D721Med (cell line): Measurements from ENCODE around the gene C2orf81.

ENCODE experiments used
- DNase-seq: peaks from one replicate; pipeline ENCODE4 v3.0.0; 2011; ENCODE audit warnings: low spot score; ENCODE audit not compliant: insufficient read length
- FAIRE-seq: peaks from 2 replicates; lab custom pipeline; 2011; peaks lifted over from hg19 to GRCh38; lab: Jason Lieb, UNC
- TF ChIP-seq, protein P1 (sequence below): IDR thresholded peaks from 2 replicates; pipeline ENCODE4 v1.5.1; 2012; ENCODE audit warnings: mild to moderate bottlenecking, control low read depth; ENCODE audit not compliant: insufficient read depth; ENCODE audit errors: missing control alignments

Gene C2orf81

DNA sequence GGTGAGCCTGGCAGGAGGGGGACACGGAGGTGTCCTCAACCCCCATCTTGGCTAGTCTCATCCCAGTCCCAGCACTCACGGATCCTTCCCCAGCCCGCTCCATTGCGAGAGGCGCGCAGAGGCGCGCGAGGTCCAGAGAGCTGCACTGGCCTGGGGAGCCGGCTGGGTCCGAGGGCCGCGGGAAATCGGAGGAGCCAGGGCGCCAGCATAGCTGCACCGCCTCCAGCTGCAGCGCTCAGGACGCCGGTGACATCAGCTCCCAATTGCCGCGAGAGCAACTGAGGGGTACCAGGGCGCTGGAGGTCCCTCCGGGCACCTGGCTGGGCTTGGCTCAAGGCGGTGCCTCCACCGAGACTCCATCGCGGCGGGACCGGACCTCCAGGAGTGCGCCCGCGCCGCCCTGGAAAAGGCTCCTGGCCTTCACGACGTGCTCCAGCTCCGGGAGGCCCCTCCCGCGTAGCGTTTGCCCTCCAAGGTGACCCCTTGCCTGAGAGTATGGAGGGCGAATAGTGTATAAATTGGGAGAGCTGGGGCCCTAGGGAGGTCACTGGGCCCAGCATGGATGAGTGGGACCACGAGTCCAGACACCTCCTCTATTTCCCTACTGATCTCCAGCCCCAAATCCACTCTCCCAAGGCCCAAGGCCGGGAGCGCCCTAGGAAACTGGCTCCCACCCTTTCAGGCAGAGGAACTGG, 14.8 kb upstream of the C2orf81 start:
- TF ChIP-seq, protein P1, sequence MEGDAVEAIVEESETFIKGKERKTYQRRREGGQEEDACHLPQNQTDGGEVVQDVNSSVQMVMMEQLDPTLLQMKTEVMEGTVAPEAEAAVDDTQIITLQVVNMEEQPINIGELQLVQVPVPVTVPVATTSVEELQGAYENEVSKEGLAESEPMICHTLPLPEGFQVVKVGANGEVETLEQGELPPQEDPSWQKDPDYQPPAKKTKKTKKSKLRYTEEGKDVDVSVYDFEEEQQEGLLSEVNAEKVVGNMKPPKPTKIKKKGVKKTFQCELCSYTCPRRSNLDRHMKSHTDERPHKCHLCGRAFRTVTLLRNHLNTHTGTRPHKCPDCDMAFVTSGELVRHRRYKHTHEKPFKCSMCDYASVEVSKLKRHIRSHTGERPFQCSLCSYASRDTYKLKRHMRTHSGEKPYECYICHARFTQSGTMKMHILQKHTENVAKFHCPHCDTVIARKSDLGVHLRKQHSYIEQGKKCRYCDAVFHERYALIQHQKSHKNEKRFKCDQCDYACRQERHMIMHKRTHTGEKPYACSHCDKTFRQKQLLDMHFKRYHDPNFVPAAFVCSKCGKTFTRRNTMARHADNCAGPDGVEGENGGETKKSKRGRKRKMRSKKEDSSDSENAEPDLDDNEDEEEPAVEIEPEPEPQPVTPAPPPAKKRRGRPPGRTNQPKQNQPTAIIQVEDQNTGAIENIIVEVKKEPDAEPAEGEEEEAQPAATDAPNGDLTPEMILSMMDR, result no peak
- DNase-seq (no peak), FAIRE-seq (no peak)

- TF ChIP-seq, protein P1, result no peak
- FAIRE-seq (no peak), DNase-seq (no peak)
Measured at GRCh38 chr2:74430502-74430901, 9.1 kb upstream of the C2orf81 start.

- FAIRE-seq (no peak), DNase-seq (no peak)
- TF ChIP-seq, protein P1, result no peak
Measured at GRCh38 chr2:74429487-74430451, 8.3 kb upstream of the C2orf81 start.

DNA sequence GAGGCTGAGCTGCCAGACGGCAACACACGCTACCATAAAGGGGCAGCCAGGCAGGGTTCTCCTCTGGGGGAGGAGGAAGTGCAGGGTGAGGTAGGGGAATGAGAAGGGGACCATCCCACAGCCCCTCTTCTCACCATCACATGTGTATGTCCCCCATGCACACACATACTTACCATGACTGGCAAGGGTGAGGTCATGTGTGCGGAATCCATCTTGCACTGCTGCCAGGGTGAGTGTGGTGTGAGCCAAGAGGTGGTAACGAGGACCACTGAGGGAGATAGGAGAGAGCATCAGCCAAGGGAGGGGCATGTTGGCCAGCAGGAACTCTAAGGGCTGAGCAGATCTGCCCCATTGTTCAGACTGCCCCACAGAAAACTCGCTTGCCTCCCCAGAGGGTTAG, 7.3 kb upstream of the C2orf81 start:
- TF ChIP-seq, protein P1, result no peak
- DNase-seq (no peak), FAIRE-seq (no peak)

GRCh38 chr2:74427551-74427950, 6.1 kb upstream of the C2orf81 start:
- DNase-seq (no peak), FAIRE-seq (no peak)
- TF ChIP-seq, protein P1, result no peak

- no peak for FAIRE-seq
- no peak for DNase-seq
- TF ChIP-seq, protein P1, result no peak
Measured at GRCh38 chr2:74426181-74426758, 4.9 kb upstream of the C2orf81 start.
